HG02759 (cell line): ENCODE results near the gene SLC7A4.
A peak's percentile ranks its signal among the peaks of the same experiment; 100 is the strongest.

Experiments used
- ATAC-seq: cut with Tn5 transposase; IDR thresholded peaks from one replicate; pipeline ENCODE4 v1.9.1; 2021; ENCODE audit warnings: mild to moderate bottlenecking, moderate library complexity; ENCODE audit not compliant: unreplicated experiment

Gene SLC7A4

DNA sequence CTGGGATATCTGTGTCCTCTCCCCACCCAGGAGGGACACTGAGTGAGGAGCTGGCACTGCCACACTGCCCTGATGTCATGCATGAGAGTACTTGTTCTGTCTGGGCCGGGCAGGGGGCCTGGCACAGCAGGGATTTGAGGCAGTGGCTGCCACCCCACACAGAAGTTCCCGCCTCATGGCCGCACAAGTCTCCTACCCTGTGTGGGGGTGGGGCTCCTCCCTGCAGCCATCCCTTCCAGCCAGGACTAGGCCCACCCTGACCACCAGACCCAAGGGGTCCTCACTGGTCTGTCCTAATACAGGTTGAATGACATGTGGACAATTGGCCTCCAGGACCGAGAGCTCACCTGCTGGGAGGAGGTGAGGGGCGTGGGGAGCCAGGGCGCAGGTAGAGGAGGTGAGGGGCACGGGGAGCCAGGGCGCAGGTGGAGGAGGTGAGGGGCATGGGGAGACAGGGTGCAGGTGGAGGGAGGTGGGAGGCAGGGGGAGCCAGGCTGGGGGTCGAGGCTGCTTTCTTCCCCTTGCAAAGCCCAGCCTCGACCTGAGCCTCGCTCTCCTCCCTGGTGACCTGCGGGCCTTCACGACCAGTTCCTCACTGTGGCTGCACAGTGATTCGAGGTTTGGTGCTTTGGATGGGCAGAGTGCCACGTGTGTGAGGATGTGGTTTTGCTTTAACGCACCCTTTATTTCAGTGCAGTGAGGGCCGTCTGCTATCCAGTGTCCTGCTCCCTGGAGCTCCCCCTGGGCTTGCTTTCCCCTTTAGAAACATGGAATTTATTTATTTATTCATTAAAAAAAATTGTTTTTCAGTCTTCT lies 42.8 kb downstream of the SLC7A4 start:
- ATAC-seq, result no peak

DNA sequence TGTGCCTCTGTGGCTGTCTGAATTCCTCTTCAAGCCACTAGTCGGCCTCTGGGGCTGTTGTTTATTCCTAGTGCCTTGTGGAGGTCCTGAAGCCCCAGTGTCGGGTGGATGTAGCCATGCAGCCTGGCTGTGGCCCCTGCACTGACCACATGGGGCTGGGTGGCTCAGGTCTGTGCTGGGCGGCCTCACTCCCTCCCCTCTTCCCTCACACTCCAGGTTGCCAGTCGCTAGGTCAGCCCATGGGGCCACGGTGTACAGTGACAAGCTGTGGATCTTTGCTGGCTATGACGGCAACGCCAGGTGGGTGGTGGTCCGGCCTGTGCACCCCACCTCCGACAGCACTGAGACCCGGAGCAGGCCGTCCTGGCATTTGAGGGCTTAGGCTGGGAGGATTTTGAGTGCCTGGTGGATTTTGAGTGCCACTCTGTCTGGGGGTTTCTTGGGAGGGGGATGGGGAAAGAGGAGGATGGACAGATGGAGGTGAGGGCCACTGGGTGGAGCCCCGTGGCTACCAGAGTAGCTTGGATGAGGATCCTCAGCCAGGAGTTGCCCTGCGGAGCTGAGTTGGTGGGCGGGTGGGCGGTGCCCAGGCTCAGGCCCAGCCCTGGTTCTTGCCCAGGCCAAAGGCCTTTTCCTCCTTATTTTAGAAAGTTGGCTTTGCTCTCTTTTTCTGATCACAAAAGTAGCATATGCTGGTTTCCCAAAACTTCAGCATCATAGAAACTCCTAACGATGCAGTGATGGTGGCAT lies 43.6 kb downstream of the SLC7A4 start:
- ATAC-seq, result no peak

DNA sequence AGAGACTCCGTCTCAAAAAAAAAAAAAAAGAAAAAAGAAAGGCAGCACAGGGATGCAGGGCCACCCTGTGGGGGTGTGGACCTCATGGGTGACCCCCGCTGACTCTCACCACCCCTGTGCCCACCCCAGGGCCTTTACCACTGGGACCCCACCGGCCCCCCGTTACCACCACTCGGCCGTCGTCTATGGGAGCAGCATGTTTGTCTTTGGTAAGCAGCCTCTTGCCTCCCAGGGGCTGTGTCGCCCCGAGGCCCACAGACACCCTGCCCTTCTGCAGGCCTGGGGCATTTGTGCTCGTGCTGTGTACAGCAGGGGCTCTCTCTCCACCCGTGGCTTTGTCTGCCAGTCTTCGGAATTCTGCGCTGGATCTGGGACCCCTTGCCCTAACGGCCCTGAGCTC lies 45.0 kb downstream of the SLC7A4 start:
- ATAC-seq, result no peak

DNA sequence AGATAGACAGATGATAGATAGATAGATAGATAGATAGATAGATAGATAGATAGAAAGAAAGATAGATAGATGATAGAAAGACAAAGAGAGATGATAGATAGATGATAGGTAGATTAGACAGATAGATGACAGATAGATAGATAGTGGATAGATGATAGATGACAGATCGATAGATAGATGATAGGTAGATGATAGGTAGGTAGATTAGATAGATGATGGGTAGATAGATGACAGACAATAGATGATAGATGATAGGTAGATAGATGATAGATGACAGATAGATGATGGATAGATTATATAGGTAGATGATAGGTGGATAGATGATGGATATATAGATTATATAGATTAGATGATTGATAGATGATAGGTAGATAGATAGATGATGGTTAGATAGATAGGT lies 46.0 kb downstream of the SLC7A4 start:
- ATAC-seq, result no peak

DNA sequence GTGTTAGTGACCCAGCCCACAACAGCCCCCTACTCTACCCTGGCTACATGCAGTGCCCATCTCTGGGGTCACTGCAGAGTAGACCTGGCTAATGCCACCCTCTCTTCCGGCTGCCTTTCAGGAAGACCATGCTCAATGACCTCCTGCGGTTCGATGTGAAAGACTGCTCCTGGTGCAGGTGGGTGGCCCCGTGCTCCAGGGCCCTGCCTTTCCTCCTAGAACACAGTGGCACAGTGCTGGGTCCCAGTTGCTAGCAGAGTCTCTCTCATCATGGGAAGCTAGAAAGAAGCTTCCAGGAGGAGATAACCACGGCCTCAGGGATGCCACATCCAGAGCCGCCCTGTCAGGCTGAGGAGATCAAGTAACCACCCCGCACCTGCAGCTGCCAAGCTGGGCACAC lies 46.6 kb downstream of the SLC7A4 start:
- no peak for ATAC-seq

DNA sequence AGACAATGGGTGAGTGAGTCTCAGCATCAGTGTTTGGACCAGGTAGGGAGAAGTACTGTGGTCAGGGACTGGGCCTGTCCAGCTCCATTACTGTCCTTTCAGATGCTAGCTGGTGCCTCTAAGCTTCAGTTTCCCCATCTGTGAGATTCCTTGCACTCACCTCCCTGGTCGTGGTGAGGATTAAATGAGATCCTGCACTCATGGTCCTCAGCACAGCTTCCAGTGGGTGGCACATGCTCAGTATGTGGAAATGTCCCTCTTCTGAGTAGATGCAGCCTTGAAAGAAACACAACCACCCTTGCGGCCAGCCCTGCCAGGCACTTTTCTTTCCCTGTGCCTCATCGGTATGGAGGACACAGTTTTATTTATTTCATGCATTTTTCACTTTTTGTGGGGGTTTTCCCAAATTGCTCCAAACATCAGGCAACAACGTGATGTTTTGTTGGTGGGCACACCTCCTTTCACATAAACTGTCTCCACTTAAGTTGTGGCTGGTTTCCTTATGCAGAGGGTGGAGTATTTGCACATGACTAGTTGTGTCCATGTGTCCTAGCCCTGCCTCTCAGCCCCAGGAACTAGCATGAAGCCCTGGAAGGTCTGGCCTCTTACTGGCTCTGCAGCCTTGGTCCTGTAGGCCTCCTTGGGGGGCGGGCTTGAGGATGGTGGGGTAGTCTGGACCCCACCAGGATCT lies 49.1 kb downstream of the SLC7A4 start:
- ATAC-seq, result no peak

DNA sequence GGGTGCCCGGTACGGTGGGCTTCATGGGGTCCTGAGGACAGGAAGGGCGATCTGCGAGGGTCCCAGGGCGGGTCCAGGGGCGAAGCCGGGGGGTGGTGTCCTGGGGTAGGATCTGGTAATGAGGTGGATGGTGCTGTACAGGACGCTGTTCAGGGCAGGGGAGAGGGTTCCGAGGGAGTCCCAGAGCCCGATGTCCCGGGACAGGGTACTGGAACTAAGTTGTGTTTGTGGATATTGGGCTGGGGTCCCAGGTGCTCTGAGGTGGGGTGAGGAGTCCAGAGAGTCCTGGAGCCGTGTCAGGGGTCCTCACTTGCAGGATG lies 49.8 kb downstream of the SLC7A4 start:
- peak; percentile 19 for ATAC-seq

DNA sequence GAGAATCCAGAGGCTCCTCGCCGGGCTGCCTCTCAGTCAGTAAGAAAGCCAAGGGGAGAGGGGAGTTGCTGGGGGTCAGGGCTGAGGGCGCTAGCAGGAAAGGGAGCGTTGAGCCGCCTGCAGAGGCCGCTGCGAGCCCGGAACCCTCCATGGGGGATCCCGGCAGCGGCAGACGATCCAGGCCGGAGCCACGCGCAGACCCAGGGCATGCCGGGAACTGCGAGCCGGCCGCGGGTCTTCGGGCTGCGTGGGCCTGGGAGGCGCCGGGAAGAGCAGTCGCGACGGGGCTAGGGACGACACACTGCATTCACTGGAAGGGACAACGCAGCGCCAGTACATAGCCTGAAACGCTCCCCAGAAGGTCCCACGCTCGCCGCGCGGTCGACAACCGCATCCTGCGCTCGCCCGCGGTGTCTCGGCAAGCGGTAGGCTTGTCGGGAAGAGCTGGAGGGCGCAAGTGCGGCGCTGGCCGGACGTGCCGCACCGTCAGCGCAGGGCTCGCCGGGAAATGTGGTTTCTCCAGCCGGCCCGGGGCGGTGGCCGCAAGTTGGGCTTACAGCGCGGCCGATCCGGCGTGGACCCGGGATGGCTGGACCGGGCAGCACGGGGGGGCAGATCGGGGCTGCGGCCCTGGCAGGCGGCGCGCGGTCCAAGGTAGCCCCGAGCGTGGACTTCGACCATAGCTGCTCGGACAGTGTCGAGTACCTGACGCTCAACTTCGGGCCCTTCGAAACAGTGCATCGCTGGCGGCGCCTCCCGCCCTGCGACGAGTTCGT lies 50.4 kb downstream of the SLC7A4 start, which contains the start of gene LZTR1:
Gene LZTR1 (plus strand): TSS at position 511 of the 776 bp plus-strand sequence. CDS start 75 bp downstream, at position 586.
- peak; percentile 87 for ATAC-seq

DNA sequence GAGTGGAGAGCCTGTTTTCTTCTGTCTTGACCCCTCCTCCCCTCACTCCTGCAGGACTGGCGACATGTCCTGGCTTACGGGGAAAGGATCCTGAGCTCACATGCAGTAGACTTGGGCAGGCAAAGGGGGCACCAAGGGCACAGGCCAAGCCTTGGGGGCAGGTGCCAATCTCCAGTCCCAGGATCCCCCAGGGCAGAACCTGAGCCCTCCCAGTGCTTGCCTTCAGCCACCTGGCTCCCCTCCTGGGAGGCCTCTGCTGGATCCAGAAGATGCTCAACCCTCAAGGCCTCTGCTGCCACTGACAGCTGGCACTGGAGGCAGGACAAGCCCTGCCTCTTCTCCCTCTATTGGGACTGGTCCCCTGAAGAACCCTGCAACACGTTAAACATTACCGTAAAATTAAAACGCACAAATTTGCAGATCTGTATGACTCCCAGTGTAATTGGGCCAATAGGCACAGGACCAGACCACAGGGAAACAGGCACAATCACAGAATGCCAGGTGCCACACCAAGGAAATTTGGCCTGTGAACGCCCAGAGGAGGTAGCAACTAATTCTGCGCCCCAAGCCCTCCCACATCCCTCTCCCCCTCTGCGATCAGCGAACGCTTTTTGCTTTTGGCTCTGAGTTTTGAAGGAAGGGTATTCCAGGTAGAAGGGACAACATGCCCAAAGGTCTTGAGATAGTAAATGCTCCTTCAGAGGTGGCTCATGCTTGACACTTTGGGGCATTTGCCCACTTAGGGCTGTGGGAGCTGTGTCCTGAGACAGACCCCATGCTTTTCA lies 51.2 kb downstream of the SLC7A4 start:
- no peak for ATAC-seq

DNA sequence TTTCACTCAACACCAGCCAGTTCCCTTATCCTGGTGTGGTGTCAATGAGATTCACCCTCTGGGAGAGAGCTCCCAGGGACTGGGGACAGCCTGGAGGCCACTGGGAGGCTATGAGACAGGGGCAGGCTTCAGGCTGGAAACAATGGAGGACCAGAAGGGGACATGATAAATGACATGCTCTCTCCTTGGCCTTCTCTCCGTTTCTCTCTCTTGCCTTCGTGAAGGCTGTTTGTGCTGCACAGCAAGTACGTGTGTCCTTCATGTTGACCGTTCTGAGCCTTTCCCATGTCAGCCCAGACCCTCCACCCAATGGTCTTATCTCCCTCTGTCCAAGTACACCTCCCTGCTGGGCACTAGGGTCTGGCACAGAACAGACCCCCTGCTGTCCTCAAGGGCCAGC lies 51.8 kb downstream of the SLC7A4 start:
- no peak for ATAC-seq

DNA sequence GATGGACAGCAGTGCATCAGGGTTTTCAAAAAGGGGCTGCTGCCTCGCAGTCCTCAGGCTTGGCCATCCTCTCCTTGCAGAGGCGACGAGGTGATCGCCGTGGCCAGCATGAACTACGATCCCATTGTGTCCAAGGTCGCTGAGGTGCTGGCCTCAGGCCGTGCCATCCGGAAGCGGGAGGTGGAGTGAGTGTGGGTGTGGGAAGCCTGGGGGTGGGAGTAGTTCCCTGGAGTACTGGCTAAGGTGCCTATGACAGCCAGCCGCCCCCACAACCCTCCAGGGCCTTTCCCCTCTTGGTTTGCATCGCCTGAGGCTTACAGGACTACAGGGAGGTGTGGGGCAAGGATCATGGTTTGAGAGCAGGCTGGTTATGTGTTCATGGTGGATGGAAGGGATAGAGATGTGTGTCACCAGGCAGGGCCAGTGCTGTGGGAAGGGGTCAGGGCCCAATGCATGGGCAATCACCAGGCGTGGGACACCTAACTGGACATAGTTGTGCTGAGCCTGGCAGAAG lies 52.4 kb downstream of the SLC7A4 start:
- ATAC-seq, result no peak

DNA sequence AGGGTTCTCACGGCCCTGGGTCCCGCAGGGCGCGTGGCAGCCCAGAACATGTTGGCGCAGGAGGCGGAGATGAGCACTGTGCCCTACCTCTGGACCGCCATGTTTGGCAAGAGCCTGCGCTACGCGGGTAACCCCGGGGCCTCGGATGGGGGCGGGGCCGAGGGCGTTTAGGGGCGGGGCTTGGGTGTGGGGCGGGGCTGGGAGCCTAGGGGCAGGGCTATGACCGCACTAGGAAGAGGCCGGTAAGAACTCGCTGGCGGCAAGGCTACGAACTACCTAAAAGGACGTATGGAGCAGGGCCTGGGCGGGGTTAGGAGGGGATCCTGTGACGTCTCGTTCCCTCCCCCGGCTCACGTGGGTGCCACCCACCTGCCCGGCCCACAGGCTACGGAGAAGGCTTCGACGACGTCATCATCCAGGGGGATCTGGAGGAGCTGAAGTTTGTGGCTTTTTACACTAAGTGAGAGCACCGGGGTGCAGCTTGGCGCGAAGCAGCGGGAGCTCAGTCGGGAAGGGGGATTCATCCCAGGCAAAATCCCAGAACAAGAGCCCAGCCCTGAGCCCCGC lies 53.0 kb downstream of the SLC7A4 start:
- ATAC-seq, result no peak
